HepG2 (cell line): ENCODE data around the gene MXI1. TPM values are rescaled to one million over a fixed set of nuclear protein-coding genes. Genes with fewer than 3 reads are reported as not detected.

Source experiments
- ATAC-seq: fragments of 200-7000 bp; cut with Tn5 transposase; 3 replicates; pipeline ENCODE4 v1.9.1; 2020; ENCODE audit warnings: mild to moderate bottlenecking, moderate library complexity
- BruUV-seq: library from RNA; stranded (reverse); fragments of 400-500 nt; replicated peaks from 2 replicates; lab custom pipeline; 2021; lab: Mats Ljungman, UMichigan
- CTCF ChIA-PET: fragments of 300-600 bp; formaldehyde crosslinking; extraction: SDS; loops from one replicate; lab custom pipeline; 2021; ENCODE audit warnings: low total read pairs, inconsistent platforms, low intra/inter-chr PET ratio; lab: Yijun Ruan, JAX
- POLR2A ChIA-PET: fragments of 350-600 bp; sonication (Branson Sonifier 250); formaldehyde crosslinking; loops from one replicate; lab custom pipeline; 2020; ENCODE audit warnings: antibody characterized with exemption, inconsistent platforms; lab: Yijun Ruan, JAX
- DNase-seq: peaks from one replicate; pipeline ENCODE4 v3.0.0-alpha.2; 2015; ENCODE audit warnings: low spot score
- FAIRE-seq: peaks from 3 replicates; lab custom pipeline; 2011; peaks lifted over from hg19 to GRCh38; lab: Jason Lieb, UNC
- H2AFZ ChIP-seq: one replicate; pipeline ENCODE4 v1.6.1; 2011; ENCODE audit warnings: low read length, inconsistent platforms
- H3K27ac ChIP-seq: fragments of 300-600 bp; 3 replicates; pipeline ENCODE4 v1.8.0; 2011; ENCODE audit warnings: mixed run types, mild to moderate bottlenecking, mixed read lengths, low read length, inconsistent platforms; ENCODE audit not compliant: insufficient read depth; ENCODE audit errors: extremely low read length
- H3K27me3 ChIP-seq, 2 experiments: fragments of 200-600 bp in 1 of 2; 2 replicates in 1 of 2; 3 replicates in 1 of 2; pipeline versions ENCODE4 v1.6.0 to v1.8.0; 2011; ENCODE audit warnings: low read length in 2 of 2, mild to moderate bottlenecking in 2 of 2, moderate library complexity in 2 of 2, inconsistent platforms in 1 of 2; ENCODE audit not compliant: insufficient read depth in 2 of 2, control insufficient read depth in 1 of 2
- H3K36me3 ChIP-seq, 2 experiments: fragments of 200-600 bp in 1 of 2; replicated peaks in 1 of 2; 2 replicates in 1 of 2; 3 replicates in 1 of 2; pipeline versions ENCODE4 v1.5.1 to v1.8.0; 2011; ENCODE audit warnings: low read length in 2 of 2, inconsistent platforms in 1 of 2; ENCODE audit not compliant: insufficient read depth in 2 of 2, control insufficient read depth in 1 of 2
- H3K4me1 ChIP-seq: 2 replicates; pipeline ENCODE4 v1.5.1; 2012; ENCODE audit warnings: low read length, inconsistent platforms; ENCODE audit not compliant: insufficient read depth
- H3K4me2 ChIP-seq: 2 replicates; pipeline ENCODE4 v1.6.0; 2011; ENCODE audit warnings: low read depth, low read length, inconsistent platforms
- H3K4me3 ChIP-seq, 3 experiments: fragments of 200-600 bp in 1 of 3; sonication (generic), shearing (Covaris generic) in 1 of 3; replicated peaks in 1 of 3; 2 replicates each; pipeline ENCODE4 v1.5.1; 2011 to 2016; ENCODE audit warnings: low read length in 3 of 3, inconsistent platforms in 2 of 3, low read depth in 2 of 3, mild to moderate bottlenecking in 2 of 3, control low read depth in 1 of 3, mixed read lengths in 1 of 3; ENCODE audit not compliant: insufficient read depth in 1 of 3
- H3K79me2 ChIP-seq: one replicate; pipeline ENCODE4 v1.6.1; 2011; ENCODE audit warnings: low read length, inconsistent platforms; ENCODE audit not compliant: insufficient read depth
- H3K9ac ChIP-seq: 2 replicates; pipeline ENCODE4 v1.6.0; 2011; ENCODE audit warnings: mild to moderate bottlenecking, low read depth, low read length, inconsistent platforms; ENCODE audit not compliant: insufficient read depth
- H3K9me3 ChIP-seq: 2 replicates; pipeline ENCODE4 v1.5.1; 2012; ENCODE audit warnings: mild to moderate bottlenecking, low read length
- H4K20me1 ChIP-seq: 2 replicates; pipeline ENCODE4 v1.6.0; 2011; ENCODE audit warnings: inconsistent platforms, mild to moderate bottlenecking, low read length, moderate library complexity; ENCODE audit not compliant: insufficient read depth
- ELF3 ChIP-seq: IDR thresholded peaks from 2 replicates; pipeline ENCODE4 v1.6.1; 2016; ENCODE audit warnings: missing genetic modification reagents, missing compliant biosample characterization
- HBP1 ChIP-seq: IDR thresholded peaks from 2 replicates; pipeline ENCODE4 v1.6.1; 2016; ENCODE audit warnings: low read depth, control low read depth
- MAFF ChIP-seq: IDR thresholded peaks from 2 replicates; pipeline ENCODE4 v1.6.1; 2011; ENCODE audit warnings: low read depth, low read length, improper control_type of control experiment
- MAFK ChIP-seq, 2 experiments: IDR thresholded peaks in 1 of 2; conservative IDR thresholded peaks in 1 of 2; 2 replicates each; pipeline ENCODE4 v1.6.1; 2011; ENCODE audit warnings: improper control_type of control experiment in 2 of 2, low read length in 2 of 2
- RBFOX2 ChIP-seq: fragments of 200-400 bp; formaldehyde crosslinking; IDR thresholded peaks from 2 replicates; pipeline ENCODE4 v1.6.1; 2017; ENCODE audit warnings: low read depth, mild to moderate bottlenecking, low read length
- SETDB1 ChIP-seq: sonication (generic); formaldehyde crosslinking; IDR thresholded peaks from 2 replicates; pipeline ENCODE4 v1.5.1; 2020; ENCODE audit warnings: missing genetic modification reagents, mild to moderate bottlenecking, borderline replicate concordance
- ZNF781 ChIP-seq: sonication (generic); formaldehyde crosslinking; IDR thresholded peaks from 2 replicates; pipeline ENCODE4 v1.5.1; 2020; ENCODE audit warnings: borderline replicate concordance, mild to moderate bottlenecking, missing genetic modification reagents; ENCODE audit errors: not compliant biosample characterization
- WGBS: methylation state at CpG from one replicate; pipeline ENCODE4 v1.1.6; 2017; ENCODE audit warnings: low lambda C conversion rate; 5-methylcytosine and 5-hydroxymethylcytosine counted together
- in situ Hi-C: cut with HindIII; loops from 2 replicates; pipeline ENCODE4 v1.10.0; 2017; ENCODE audit warnings: low pct_unique_long_range_greater_than_20kb; ENCODE audit not compliant: extremely low pct_ligation_motif_present
- intact Hi-C: fragments of 100-400 bp; cut with micrococcal nuclease; formaldehyde crosslinking; loops from one replicate; pipeline ENCODE4 v1.10.0; 2022; ENCODE audit not compliant: unreplicated experiment
- polyA plus RNA-seq, 8 experiments: library from polyadenylated mRNA; depleted of rRNA in 3 of 8; stranded (reverse) in 7 of 8; unstranded in 1 of 8; fragments of >200 nt; fragmentation: Illumina TruSeq in 4 of 8; extraction: Trizol in 4 of 8; gene quantifications; 2 replicates each; pipeline versions ENCODE4 v1.2.1 to v1.2.3, GENCODE V29; 2011 to 2016; ENCODE audit warnings: low read depth in 4 of 8, missing spikeins in 1 of 8, mixed read lengths in 1 of 8; ENCODE audit not compliant: insufficient read depth in 1 of 8
- total RNA-seq, 5 experiments: library from RNA; depleted of rRNA; stranded (reverse); fragments of >200 nt; fragmentation: Illumina TruSeq; extraction: Trizol; gene quantifications; 2 replicates each; pipeline ENCODE4 v1.2.3, GENCODE V29; 2016; ENCODE audit warnings: low read depth in 1 of 5

Gene MXI1
- total and polyA plus RNA-seq, 2 of the 13 experiments (the other 11 are each of a cell fraction or from before 2014, with no cell fraction given), result 6.6 to 22.0 TPM

DNA sequence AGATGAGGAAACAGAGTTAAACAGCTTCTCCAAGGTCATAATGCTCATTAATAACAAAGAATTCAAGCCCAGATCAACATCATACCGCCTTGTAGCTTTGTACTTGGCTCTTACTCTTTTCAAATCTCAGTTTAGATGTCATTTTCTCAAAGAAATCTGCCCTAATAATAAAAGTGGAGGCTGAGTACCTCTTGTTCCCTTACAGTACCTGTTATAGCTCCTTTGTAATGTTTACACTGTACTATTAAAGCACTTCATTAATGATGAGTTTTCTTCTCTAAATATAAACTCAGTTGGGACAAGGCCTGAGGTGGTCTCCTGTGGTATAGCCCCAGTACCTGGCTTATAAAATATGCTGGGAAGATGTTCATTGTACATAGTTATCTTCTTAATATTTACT lies 89.6 kb downstream of the MXI1 start:
- Histone ChIP-seq H3K9ac (no peak overlapping the region), H3K36me3 (peaks cover 9 to 84% of the 10 kb centered on the region in 2 experiments; a peak in 4 of 5 replicates), H3K27me3 (no peaks in the 10 kb centered on the region), H3K4me3 (no peak overlapping the region), H2AFZ (no peak overlapping the region), H3K27ac (no peak overlapping the region), H3K9me3 (no peaks in the 10 kb centered on the region), H4K20me1 (peaks cover 13% of the 10 kb centered on the region), H3K79me2 (peaks cover 18% of the 10 kb centered on the region), H3K4me2 (no peak overlapping the region), H3K4me1 (peaks cover 21% of the 10 kb centered on the region)
- POLR2A ChIA-PET, result interaction anchor here (2.2 kb wide), 1 partner anchor 8 kb away, joined by 7 read pairs; the partner anchor contains the start of gene SMNDC1
- FAIRE-seq, result no peak
- TF ChIP-seq RBFOX2 (peak; percentile 51; the same call in 1 of the 2 replicates), HBP1 (CRISPR knock-in tag) (no peak), ELF3 (CRISPR knock-in tag) (no peak), ZNF781 (CRISPR knock-in tag) (no peak)
- 95% methylated on average over 1 of the region's 1 CpG for WGBS
- ATAC-seq, result no peak
- CTCF ChIA-PET, result no interaction called here
- in situ Hi-C loops, result no loop called here
- no peak for DNase-seq
- intact Hi-C loops, result no loop called here
- BruUV-seq, result no TSS peak

- no TSS peak for BruUV-seq
- ATAC-seq, result no peak
- Histone ChIP-seq H3K4me2 (peak overlapping the region; percentile 34), H3K36me3 (peaks cover 9 to 64% of the 10 kb centered on the region in 2 experiments; a peak in 4 of 5 replicates), H3K27me3 (no peaks in the 10 kb centered on the region; a peak in 1 of 5 replicates), H2AFZ (no peak overlapping the region), H3K4me3 (no peak overlapping the region), H3K9ac (no peak overlapping the region), H3K27ac (no peak overlapping the region), H3K9me3 (no peaks in the 10 kb centered on the region), H4K20me1 (peaks cover 20% of the 10 kb centered on the region), H3K79me2 (peaks cover 44% of the 10 kb centered on the region), H3K4me1 (peaks cover 37% of the 10 kb centered on the region)
- no peak for DNase-seq
- intact Hi-C loops, result no loop called here
- no peak for FAIRE-seq
- ChIA-PET POLR2A (no interaction called here), CTCF (no interaction called here)
- peak; percentile 57 to 65 for TF ChIP-seq MAFK (conservative IDR thresholded peaks at IDR 0.05 in 1 of 2, IDR thresholded peaks at IDR 0.05 in 1 of 2; ENCODE audit: low read length in 2 of 2)
- TF ChIP-seq SETDB1 (CRISPR knock-in tag), result no peak
- peak; percentile 68 for TF ChIP-seq MAFF
- WGBS, result 93% methylated on average over 5 of the region's 5 CpGs
- in situ Hi-C loops, result no loop called here
These were observed 93.1 kb downstream of the MXI1 start for GRCh38 chr10:110300486-110300986.
